Fibroblast of pulmonary artery (primary cell): ENCODE measurements around the gene ADI1.
"Not testable (repeated sequence)": the region's sequence is repeated elsewhere in the genome, so short reads cannot be mapped to it uniquely, and the experiment has no call there.

Experiments
- DNase-seq: peaks from one replicate; pipeline ENCODE4 v3.0.0-alpha.2; 2010; ENCODE audit warnings: low read depth
- H3K4me3 ChIP-seq: replicated peaks from 2 replicates; pipeline ENCODE4 v1.5.1; 2011; ENCODE audit warnings: low read depth, mild to moderate bottlenecking, control low read depth, low read length, moderate library complexity
- TF ChIP-seq, protein P1 (sequence below): IDR thresholded peaks from 2 replicates; pipeline ENCODE4 v1.5.1; 2011; ENCODE audit warnings: mild to moderate bottlenecking, control low read depth, low read length, inconsistent platforms; ENCODE audit errors: missing control alignments

Gene ADI1

GRCh38 chr2:3493615-3494007 lies 25.7 kb downstream of the ADI1 start:
- H3K4me3 ChIP-seq, result peak overlapping the region; percentile 33
- TF ChIP-seq, protein P1, sequence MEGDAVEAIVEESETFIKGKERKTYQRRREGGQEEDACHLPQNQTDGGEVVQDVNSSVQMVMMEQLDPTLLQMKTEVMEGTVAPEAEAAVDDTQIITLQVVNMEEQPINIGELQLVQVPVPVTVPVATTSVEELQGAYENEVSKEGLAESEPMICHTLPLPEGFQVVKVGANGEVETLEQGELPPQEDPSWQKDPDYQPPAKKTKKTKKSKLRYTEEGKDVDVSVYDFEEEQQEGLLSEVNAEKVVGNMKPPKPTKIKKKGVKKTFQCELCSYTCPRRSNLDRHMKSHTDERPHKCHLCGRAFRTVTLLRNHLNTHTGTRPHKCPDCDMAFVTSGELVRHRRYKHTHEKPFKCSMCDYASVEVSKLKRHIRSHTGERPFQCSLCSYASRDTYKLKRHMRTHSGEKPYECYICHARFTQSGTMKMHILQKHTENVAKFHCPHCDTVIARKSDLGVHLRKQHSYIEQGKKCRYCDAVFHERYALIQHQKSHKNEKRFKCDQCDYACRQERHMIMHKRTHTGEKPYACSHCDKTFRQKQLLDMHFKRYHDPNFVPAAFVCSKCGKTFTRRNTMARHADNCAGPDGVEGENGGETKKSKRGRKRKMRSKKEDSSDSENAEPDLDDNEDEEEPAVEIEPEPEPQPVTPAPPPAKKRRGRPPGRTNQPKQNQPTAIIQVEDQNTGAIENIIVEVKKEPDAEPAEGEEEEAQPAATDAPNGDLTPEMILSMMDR, result no peak
- DNase-seq, result peak; percentile 87

GRCh38 chr2:3492951-3493614 lies 26.2 kb downstream of the ADI1 start:
- H3K4me3 ChIP-seq, result peak overlapping the region; percentile 12
- DNase-seq, result peak; percentile 91
- TF ChIP-seq, protein P1, result no peak

DNA sequence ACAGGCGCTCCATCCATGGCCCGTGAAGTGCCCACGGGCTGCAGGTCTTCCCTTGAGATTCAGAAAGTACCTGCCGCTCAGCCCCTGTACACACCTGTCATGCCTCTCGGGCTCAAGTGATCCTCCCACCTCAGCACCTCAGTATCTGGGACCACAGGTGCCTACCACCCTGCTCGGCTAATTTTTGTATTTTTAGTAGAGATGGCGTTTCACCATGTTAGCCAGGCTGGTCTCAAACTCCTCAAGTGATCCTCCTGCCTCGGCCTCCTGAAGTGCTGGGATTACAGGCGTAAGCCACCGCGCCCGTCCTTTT lies 26.9 kb downstream of the ADI1 start:
- not testable (repeated sequence) for DNase-seq, H3K4me3 ChIP-seq

GRCh38 chr2:3491716-3492474 lies 27.4 kb downstream of the ADI1 start:
- H3K4me3 ChIP-seq, result no peak overlapping the region
- DNase-seq, result no peak
- TF ChIP-seq, protein P1, result no peak

GRCh38 chr2:3491306-3491705 lies 28.0 kb downstream of the ADI1 start:
- DNase-seq, result no peak
- TF ChIP-seq, protein P1, result no peak

GRCh38 chr2:3490191-3491170 lies 28.9 kb downstream of the ADI1 start:
- TF ChIP-seq, protein P1, result no peak
- H3K4me3 ChIP-seq, result no peak overlapping the region
- no peak for DNase-seq

More at GRCh38 chr2:3491306-3491705, 28.0 kb downstream of the ADI1 start:
- no peak overlapping the region for H3K4me3 ChIP-seq

- DNase-seq, result no peak
- no peak overlapping the region for H3K4me3 ChIP-seq
- TF ChIP-seq, protein P1, result no peak
These were observed 29.6 kb downstream of the ADI1 start for GRCh38 chr2:3489764-3490115.
